SJSA1 (cell line): Measurements from ENCODE around the gene NRARP. TPM values are rescaled to one million over a fixed set of nuclear protein-coding genes. Genes with fewer than 3 reads are reported as not detected.

Experiments used
- DNase-seq, 2 experiments: peaks; one replicate each; pipeline ENCODE4 v3.0.0-alpha.2; 2015 to 2020; ENCODE audit warnings: low spot score in 2 of 2, low read depth in 1 of 2
- H3K27ac ChIP-seq: fragments of 250-450 bp; sonication (Bioruptor Pico); 2 replicates; pipeline ENCODE4 v1.5.1; 2020; ENCODE audit warnings: mild to moderate bottlenecking, moderate library complexity
- H3K27me3 ChIP-seq: fragments of 250-450 bp; sonication (Bioruptor Pico); replicated peaks from 2 replicates; pipeline ENCODE4 v1.5.1; 2020; ENCODE audit warnings: mild to moderate bottlenecking, moderate library complexity
- H3K36me3 ChIP-seq: fragments of 250-450 bp; sonication (Bioruptor Pico); 2 replicates; pipeline ENCODE4 v1.5.1; 2020; ENCODE audit warnings: mild to moderate bottlenecking
- H3K4me1 ChIP-seq: fragments of 250-450 bp; sonication (Bioruptor Pico); replicated peaks from 2 replicates; pipeline ENCODE4 v1.6.1; 2021; ENCODE audit warnings: mild to moderate bottlenecking
- H3K4me3 ChIP-seq: fragments of 250-450 bp; sonication (Bioruptor Pico); 2 replicates; pipeline ENCODE4 v1.5.1; 2020; ENCODE audit warnings: mild to moderate bottlenecking
- H3K9me3 ChIP-seq: fragments of 250-450 bp; sonication (Bioruptor Pico); replicated peaks from 2 replicates; pipeline ENCODE4 v1.5.1; 2020; ENCODE audit warnings: mild to moderate bottlenecking
- total RNA-seq: library from RNA; depleted of rRNA; stranded (reverse); fragments of >200 nt; shearing (Covaris generic); gene quantifications from 2 replicates; pipeline ENCODE4 v1.2.3, GENCODE V29; 2014

NRARP gene
- total RNA-seq, 1 experiment from 2014 or later: 0.97 TPM

GRCh38 chr9:137294091-137294680, 7.9 kb downstream of the NRARP start:
- H3K4me3 ChIP-seq: no peak overlapping the region
- peaks cover 25% of the 10 kb centered on the region for H3K4me1 ChIP-seq
- no peak overlapping the region for H3K27ac ChIP-seq
- H3K36me3 ChIP-seq: no peaks in the 10 kb centered on the region
- H3K9me3 ChIP-seq: no peaks in the 10 kb centered on the region; the same call in 1 of the 2 replicates
- peaks cover 26% of the 10 kb centered on the region for H3K27me3 ChIP-seq
- peak in 1 of 2 experiments; percentile 22 for DNase-seq

GRCh38 chr9:137293482-137294090, 8.5 kb downstream of the NRARP start:
- no peak overlapping the region for H3K27ac ChIP-seq
- peaks cover 21% of the 10 kb centered on the region for H3K27me3 ChIP-seq
- peaks cover 25% of the 10 kb centered on the region for H3K4me1 ChIP-seq
- no peak for DNase-seq
- H3K36me3 ChIP-seq: no peaks in the 10 kb centered on the region
- H3K4me3 ChIP-seq: no peak overlapping the region
- no peaks in the 10 kb centered on the region; the same call in 1 of the 2 replicates for H3K9me3 ChIP-seq

GRCh38 chr9:137293094-137293481, 9.0 kb downstream of the NRARP start:
- H3K27me3 ChIP-seq: peaks cover 19% of the 10 kb centered on the region
- H3K27ac ChIP-seq: no peak overlapping the region
- H3K9me3 ChIP-seq: no peaks in the 10 kb centered on the region; the same call in 1 of the 2 replicates
- no peak overlapping the region for H3K4me3 ChIP-seq
- peaks cover 25% of the 10 kb centered on the region for H3K4me1 ChIP-seq
- no peaks in the 10 kb centered on the region for H3K36me3 ChIP-seq
- DNase-seq: no peak

- Histone ChIP-seq H3K9me3 (no peaks in the 10 kb centered on the region), H3K4me3 (no peak overlapping the region), H3K4me1 (no peaks in the 10 kb centered on the region), H3K27ac (no peak overlapping the region), H3K27me3 (no peaks in the 10 kb centered on the region), H3K36me3 (peaks cover 2% of the 10 kb centered on the region; the same call in 1 of the 2 replicates)
- peak in 1 of 2 experiments; percentile 28 for DNase-seq
These were observed 15.1 kb downstream of the NRARP start for GRCh38 chr9:137286975-137287383.

- H3K9me3 ChIP-seq: no peaks in the 10 kb centered on the region
- H3K27ac ChIP-seq: no peak overlapping the region
- H3K4me1 ChIP-seq: peaks cover 15% of the 10 kb centered on the region
- H3K36me3 ChIP-seq: peaks cover 30% of the 10 kb centered on the region
- DNase-seq: no peak
- no peak overlapping the region for H3K4me3 ChIP-seq
- no peaks in the 10 kb centered on the region for H3K27me3 ChIP-seq
These were observed 20.5 kb downstream of the NRARP start for GRCh38 chr9:137281345-137282116.

DNA sequence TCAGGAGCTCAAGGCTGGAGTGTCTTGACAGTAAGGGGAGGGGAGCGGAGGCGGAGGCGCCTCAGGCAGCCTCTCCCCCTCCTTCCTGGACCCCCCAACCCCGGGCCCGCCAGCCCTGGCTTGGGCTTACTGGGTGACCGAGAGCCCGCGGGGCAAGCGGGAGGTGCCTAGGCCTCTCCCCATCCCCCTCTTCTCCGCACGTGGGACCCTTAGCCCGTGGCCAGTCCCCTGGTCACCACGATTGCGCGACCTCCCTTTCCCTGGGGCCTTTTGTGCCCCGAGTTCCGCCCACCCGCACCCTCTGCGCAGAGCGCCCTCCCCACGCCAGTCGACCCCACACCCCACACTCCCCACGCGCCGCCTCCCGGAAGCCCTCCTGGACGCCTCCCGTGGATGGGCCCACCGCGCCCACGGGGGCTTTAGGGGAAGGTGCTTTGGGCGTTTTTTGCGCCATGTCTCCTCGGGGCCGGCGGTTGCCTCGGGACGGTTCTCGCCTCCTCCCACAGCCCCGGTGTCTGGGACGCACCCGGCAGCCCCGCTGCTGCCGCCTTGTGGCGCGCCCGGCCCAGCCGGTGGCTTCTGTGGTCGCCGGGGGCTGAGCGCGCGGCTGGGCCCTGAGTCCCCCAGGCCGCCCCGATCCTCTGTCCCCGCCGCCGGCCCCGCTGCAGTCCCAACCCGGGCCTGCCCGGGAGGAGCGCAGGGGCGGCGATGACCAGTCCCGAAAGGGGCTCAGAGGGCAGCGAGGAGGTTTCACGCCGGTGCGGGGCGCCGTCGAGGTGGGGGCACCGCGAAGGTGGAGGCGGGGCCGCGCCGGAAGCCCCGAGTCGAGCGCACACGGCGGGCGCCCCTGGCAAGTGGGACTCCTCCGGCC, 21.4 kb downstream of the NRARP start:
- Histone ChIP-seq H3K36me3 (peaks cover 31% of the 10 kb centered on the region), H3K4me3 (no peak overlapping the region), H3K27me3 (no peaks in the 10 kb centered on the region), H3K9me3 (no peaks in the 10 kb centered on the region), H3K4me1 (peaks cover 15% of the 10 kb centered on the region), H3K27ac (no peak overlapping the region)
- peak in 1 of 2 experiments; percentile 39 for DNase-seq

- no peak overlapping the region for H3K27ac ChIP-seq
- H3K4me1 ChIP-seq: peaks cover 15% of the 10 kb centered on the region
- H3K4me3 ChIP-seq: no peak overlapping the region
- peak in 1 of 2 experiments; percentile 39 for DNase-seq
- peaks cover 31% of the 10 kb centered on the region for H3K36me3 ChIP-seq
- no peaks in the 10 kb centered on the region for H3K9me3 ChIP-seq
- no peaks in the 10 kb centered on the region for H3K27me3 ChIP-seq
These were observed 22.2 kb downstream of the NRARP start for GRCh38 chr9:137279741-137280473.

DNA sequence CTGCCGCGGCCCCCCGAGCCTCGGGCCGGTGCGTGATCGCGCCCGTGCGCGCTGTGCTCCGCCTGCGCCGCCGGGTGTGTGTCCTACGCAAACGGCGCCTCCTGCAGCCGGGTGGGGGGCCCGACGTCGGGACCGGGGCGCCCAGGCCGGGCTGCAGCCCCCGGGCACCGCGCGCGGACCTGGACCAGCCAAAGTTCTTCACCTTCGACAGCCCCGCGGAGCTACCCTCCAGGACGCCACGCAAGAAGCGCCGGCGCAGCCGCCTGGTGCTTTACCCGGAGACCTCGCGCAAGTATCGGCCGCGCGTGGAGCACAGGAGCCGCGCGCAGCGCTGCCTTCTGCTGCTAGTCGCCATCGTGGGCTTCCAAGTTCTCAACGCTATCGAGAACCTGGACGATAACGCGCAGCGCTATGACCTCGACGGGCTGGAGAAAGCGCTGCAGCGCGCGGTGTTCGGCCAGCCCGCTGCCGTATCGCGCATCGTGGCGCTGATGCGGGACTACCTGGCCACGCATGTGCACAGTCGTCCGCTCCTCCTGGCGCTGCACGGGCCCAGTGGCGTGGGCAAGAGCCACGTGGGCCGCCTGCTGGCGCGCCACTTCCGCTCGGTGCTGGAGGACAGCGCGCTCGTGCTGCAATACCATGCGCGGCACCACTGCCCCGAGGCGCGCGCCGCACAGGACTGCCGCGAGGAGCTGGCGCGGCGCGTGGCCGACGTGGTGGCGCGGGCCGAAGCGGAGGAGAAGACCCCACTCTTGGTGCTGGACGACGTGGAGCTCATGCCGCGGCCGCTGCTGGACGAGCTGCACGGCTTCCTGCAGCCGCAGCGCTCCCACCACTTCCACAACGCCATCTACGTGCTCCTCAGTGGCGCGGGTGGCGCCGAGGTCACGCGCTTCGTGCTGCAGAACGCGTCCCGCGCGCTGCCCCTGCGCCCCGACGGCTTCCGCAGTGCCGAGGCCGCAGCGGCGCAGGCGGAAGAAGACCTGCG, 23.1 kb downstream of the NRARP start:
- Histone ChIP-seq H3K36me3 (peaks cover 31% of the 10 kb centered on the region), H3K27me3 (no peaks in the 10 kb centered on the region), H3K27ac (no peak overlapping the region), H3K4me3 (peak overlapping the region; percentile 51; the same call in 1 of the 2 replicates), H3K9me3 (no peaks in the 10 kb centered on the region), H3K4me1 (peaks cover 15% of the 10 kb centered on the region)
- DNase-seq: no peak

- H3K9me3 ChIP-seq: no peaks in the 10 kb centered on the region
- peak overlapping the region; percentile 49 for H3K27ac ChIP-seq
- peak in 1 of 2 experiments; percentile 45 for DNase-seq
- peaks cover 15% of the 10 kb centered on the region for H3K4me1 ChIP-seq
- no peaks in the 10 kb centered on the region for H3K27me3 ChIP-seq
- H3K36me3 ChIP-seq: peaks cover 33% of the 10 kb centered on the region
- peak overlapping the region; percentile 51 for H3K4me3 ChIP-seq
These were observed 23.9 kb downstream of the NRARP start for GRCh38 chr9:137278061-137278701.

GRCh38 chr9:137277329-137278041, 24.6 kb downstream of the NRARP start, which contains the start of gene TOR4A:
Gene TOR4A (plus strand): TSS chr9:137277726. CDS start chr9:137278690, 964 bp downstream.
- H3K9me3 ChIP-seq: no peaks in the 10 kb centered on the region
- H3K27me3 ChIP-seq: no peaks in the 10 kb centered on the region
- peaks cover 15% of the 10 kb centered on the region for H3K4me1 ChIP-seq
- peak within 1 kb of the TSS; percentile 49 for H3K27ac ChIP-seq
- peak within 1 kb of the TSS; percentile 51 for H3K4me3 ChIP-seq
- peaks cover 37% of the 10 kb centered on the region for H3K36me3 ChIP-seq
- DNase-seq: peak; percentile 58 to 85
